MCF 10A (cell line): ENCODE results near the gene EEF1A2. TPM values are rescaled to one million over a fixed set of nuclear protein-coding genes. Genes with fewer than 3 reads are reported as not detected.

Experiments
- BruUV-seq: library from RNA; stranded (reverse); fragments of 400-500 nt; replicated peaks from 2 replicates; lab custom pipeline; 2021; lab: Mats Ljungman, UMichigan
- CTCF ChIA-PET: fragments of 300-600 bp; sonication (Branson Sonifier 250); formaldehyde crosslinking; extraction: SDS; loops from one replicate; lab custom pipeline; 2021; ENCODE audit warnings: antibody characterized with exemption, inconsistent platforms; lab: Yijun Ruan, JAX
- POLR2A ChIA-PET: fragments of 300-600, 350-650 bp; sonication (Branson Sonifier 250); formaldehyde crosslinking; extraction: SDS; loops from one replicate; lab custom pipeline; 2020; ENCODE audit warnings: antibody characterized with exemption, inconsistent platforms; lab: Yijun Ruan, JAX
- DNase-seq: peaks from one replicate; pipeline ENCODE4 v3.0.0-alpha.2; 2018; ENCODE audit not compliant: unreplicated experiment
- H3K27ac Mint-ChIP-seq: one replicate; pipeline ENCODE4 v1.8.0; 2022; ENCODE audit warnings: mild to moderate bottlenecking, low read depth, mixed read lengths; ENCODE audit not compliant: unreplicated experiment
- H3K27me3 Mint-ChIP-seq: one replicate; pipeline ENCODE4 v1.8.0; 2022; ENCODE audit warnings: mixed read lengths; ENCODE audit not compliant: insufficient read depth, unreplicated experiment
- H3K36me3 Mint-ChIP-seq: one replicate; pipeline ENCODE4 v1.8.0; 2022; ENCODE audit warnings: mild to moderate bottlenecking, moderate library complexity, mixed read lengths; ENCODE audit not compliant: insufficient read depth, unreplicated experiment
- H3K4me1 Mint-ChIP-seq: one replicate; pipeline ENCODE4 v1.8.0; 2022; ENCODE audit warnings: mixed read lengths; ENCODE audit not compliant: insufficient read depth, unreplicated experiment
- H3K4me3 Mint-ChIP-seq: one replicate; pipeline ENCODE4 v1.8.0; 2022; ENCODE audit warnings: mild to moderate bottlenecking, moderate library complexity, mixed read lengths; ENCODE audit not compliant: unreplicated experiment
- H3K9me3 Mint-ChIP-seq: one replicate; pipeline ENCODE4 v1.8.0; 2022; ENCODE audit warnings: mixed read lengths; ENCODE audit not compliant: unreplicated experiment
- CTCF ChIP-seq: fragments of 200-600 bp; IDR thresholded peaks from one replicate; pipeline ENCODE4 v1.8.0; 2022; ENCODE audit warnings: antibody characterized with exemption, mild to moderate bottlenecking; ENCODE audit not compliant: unreplicated experiment
- intact Hi-C: fragments of 100-400 bp; cut with micrococcal nuclease; formaldehyde crosslinking; loops from 2 replicates; pipeline ENCODE4 v1.14.1; 2022
- total RNA-seq: library from RNA; stranded (reverse); gene quantifications from 2 replicates; pipeline ENCODE4 v1.2.3, GENCODE V29; 2022

EEF1A2 gene
- total RNA-seq, 1 experiment from 2014 or later, result 3.3 TPM

DNA sequence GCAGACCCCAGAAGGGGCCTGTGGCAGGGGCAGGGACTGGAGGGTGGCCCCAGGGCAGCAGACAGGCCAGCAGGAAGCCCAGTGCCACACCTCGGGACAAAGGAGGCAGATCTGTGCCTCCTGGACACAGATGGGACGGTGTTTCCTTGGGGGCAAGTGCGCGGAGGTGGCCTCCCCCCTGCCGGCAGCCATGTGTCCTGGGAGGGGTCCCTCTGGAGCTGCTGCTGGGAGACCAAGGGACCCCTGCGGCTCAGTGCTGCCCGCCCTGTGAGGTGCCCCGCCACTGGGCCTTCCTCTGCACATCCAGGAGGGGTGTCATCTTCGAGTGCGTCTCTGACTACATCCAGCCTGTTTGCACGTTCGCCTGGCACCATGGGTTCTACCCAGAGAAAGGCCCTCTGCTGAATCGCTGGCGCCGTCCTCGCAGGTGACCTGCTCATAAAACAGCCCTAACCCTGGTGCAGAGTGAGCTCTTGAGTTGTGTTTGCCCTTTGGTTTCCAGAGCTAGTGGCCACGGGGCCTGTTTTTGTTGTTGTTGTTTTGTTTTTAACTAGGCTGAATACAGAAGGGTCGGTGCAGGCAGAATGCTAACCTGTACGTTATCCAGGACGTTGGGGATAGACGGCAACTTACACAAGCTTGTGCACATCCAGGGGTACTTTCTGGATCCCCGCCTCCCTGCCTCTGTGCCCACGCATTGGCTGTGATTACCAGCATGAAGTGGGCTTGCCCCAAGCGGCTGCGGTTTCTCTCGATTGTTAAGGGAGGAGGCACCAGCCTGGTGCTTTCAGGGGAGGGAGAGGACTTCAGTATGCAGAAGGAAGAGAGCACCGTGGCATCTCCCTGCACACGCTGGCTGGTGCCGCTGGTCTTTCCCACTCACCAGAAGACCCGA is 25.1 kb downstream of the EEF1A2 start:
- Mint-ChIP-seq H3K27ac (no peak overlapping the region), H3K9me3 (no peaks in the 10 kb centered on the region), H3K4me1 (no peaks in the 10 kb centered on the region), H3K4me3 (no peak overlapping the region), H3K36me3 (peaks cover 6% of the 10 kb centered on the region), H3K27me3 (peaks cover 39% of the 10 kb centered on the region)
- DNase-seq, result no peak
- intact Hi-C loops, result no loop called here
- BruUV-seq, result no TSS peak
- POLR2A ChIA-PET, result interaction anchor here (0.9 kb wide), 1 partner anchor 24 kb away, joined by 3 read pairs; no protein-coding TSS in a partner anchor
- CTCF ChIA-PET, result interaction anchor here (0.6 to 0.9 kb wide), 2 partner anchors 64 to 164 kb away, joined by 3 to 4 read pairs; partner anchors contain the start of gene PTK6
- TF ChIP-seq CTCF, result no peak

DNA sequence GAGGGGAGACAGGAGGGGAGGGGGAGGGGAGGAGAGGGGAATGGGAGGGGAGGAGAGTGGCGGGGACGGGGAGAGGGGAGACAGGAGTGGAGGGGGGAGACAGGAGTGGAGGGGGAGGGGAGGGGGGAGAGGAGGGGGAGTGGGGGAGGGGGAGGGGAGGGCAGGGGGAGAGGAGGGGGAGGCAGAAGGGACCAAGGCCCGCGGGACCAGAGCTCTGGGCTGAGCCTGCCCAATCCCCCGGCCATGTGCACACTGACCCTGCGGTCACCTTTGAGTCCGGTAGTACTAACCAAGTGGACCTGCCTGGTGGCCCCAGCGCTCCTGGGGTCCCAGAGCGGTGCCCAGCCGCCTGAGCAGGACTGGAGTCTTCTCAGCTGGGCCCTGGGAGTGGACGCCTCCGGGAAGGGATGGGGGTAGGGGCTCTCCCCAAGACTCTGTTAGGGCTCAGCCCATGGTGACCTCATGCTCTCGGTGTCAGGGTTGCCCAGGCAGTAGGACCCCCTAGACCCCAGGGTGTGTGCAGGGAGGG is 26.0 kb downstream of the EEF1A2 start:
- TF ChIP-seq CTCF, result no peak
- H3K27ac Mint-ChIP-seq, result no peak overlapping the region
- H3K36me3 Mint-ChIP-seq, result peaks cover 6% of the 10 kb centered on the region
- ChIA-PET POLR2A (no interaction called here), CTCF (no interaction called here)
- intact Hi-C loops, result no loop called here
- no peak for DNase-seq
- peaks cover 39% of the 10 kb centered on the region for H3K27me3 Mint-ChIP-seq
- no TSS peak for BruUV-seq
- H3K4me3 Mint-ChIP-seq, result no peak overlapping the region
- no peaks in the 10 kb centered on the region for H3K4me1 Mint-ChIP-seq
- H3K9me3 Mint-ChIP-seq, result no peaks in the 10 kb centered on the region

DNA sequence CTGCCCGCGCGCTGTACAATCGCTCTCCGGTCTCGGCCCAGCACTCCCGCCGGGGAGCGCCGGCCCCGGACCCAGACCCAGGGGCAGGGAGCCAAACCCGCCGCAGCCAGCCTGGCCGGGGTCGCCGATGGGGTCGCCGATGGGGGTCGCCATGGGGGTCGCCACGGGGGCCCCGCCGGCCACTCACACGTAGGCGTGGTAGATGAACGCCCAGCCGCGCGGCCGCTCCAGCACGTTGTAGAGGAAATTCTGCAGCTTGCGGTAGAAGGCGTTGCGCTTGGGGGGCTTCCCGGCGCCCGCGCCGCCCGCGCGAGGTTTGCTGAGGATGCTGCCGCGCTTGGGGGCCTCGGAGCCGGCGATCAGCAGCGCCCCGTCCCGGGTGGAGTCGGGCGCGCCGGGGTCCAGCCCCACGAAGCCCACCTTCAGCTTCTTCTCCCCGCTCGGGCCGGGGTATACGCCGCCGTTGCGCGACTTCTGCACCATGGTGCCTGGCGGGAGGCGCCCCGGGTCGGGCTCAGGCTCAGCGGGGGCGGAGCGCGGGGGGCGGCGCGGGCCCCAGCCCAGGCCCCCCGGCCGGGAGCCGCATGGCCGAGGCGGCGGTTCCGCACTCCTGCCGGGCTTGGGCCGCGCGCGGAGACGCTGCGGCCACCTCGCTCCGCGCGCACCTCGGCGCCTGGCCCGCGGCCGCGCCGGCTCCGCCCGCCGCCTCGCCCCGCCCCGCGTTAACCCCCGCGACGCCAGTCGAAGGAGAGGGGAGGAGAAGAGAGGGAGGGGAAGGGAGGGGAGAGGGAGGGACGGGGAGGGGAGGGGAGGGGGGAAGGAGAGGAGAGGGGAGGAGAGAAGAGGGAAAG is 26.7 kb downstream of the EEF1A2 start, which contains the start of gene KCNQ2:
Gene KCNQ2, minus strand, starts transcription at position 675 of the 851 bp plus-strand sequence. Its CDS starts 192 bp downstream, at position 483.
- no peak within 1 kb of the TSS for H3K27ac Mint-ChIP-seq
- H3K36me3 Mint-ChIP-seq, result peaks cover 8% of the 10 kb centered on the region
- no peak within 1 kb of the TSS for H3K4me3 Mint-ChIP-seq
- ChIA-PET CTCF (no interaction called here), POLR2A (no interaction called here)
- peaks cover 41% of the 10 kb centered on the region for H3K27me3 Mint-ChIP-seq
- no TSS peak for BruUV-seq
- no peaks in the 10 kb centered on the region for H3K4me1 Mint-ChIP-seq
- H3K9me3 Mint-ChIP-seq, result no peaks in the 10 kb centered on the region
- intact Hi-C loops, result no loop called here
- no peak for DNase-seq
- no peak for TF ChIP-seq CTCF

- CTCF ChIA-PET, result no interaction called here
- H3K9me3 Mint-ChIP-seq, result no peaks in the 10 kb centered on the region
- POLR2A ChIA-PET, result no interaction called here
- no TSS peak for BruUV-seq
- no peaks in the 10 kb centered on the region for H3K4me1 Mint-ChIP-seq
- H3K4me3 Mint-ChIP-seq, result no peak overlapping the region
- no peak for DNase-seq
- TF ChIP-seq CTCF, result no peak
- peaks cover 41% of the 10 kb centered on the region for H3K27me3 Mint-ChIP-seq
- no peak overlapping the region for H3K27ac Mint-ChIP-seq
- H3K36me3 Mint-ChIP-seq, result peaks cover 7% of the 10 kb centered on the region
- intact Hi-C loops, result no loop called here
Observed at GRCh38 chr20:63471717-63471980, 27.2 kb downstream of the EEF1A2 start.
